IMR-90 (cell line): ENCODE results near the gene ZFYVE21. TPM values are rescaled to one million over a fixed set of nuclear protein-coding genes. Genes with fewer than 3 reads are reported as not detected.

Experiments
- ATAC-seq: fragments of 200-7000 bp; cut with Tn5 transposase; 2 replicates; pipeline ENCODE4 v1.9.1; 2020; ENCODE audit warnings: low read depth, mild to moderate bottlenecking, moderate library complexity
- BruUV-seq: library from RNA; stranded (reverse); fragments of 400-500 nt; replicated peaks from 2 replicates; lab custom pipeline; 2021; lab: Mats Ljungman, UMichigan
- CTCF ChIA-PET: fragments of 300-600 bp; formaldehyde crosslinking; extraction: SDS; loops from one replicate; lab custom pipeline; 2021; ENCODE audit warnings: antibody characterized with exemption; lab: Yijun Ruan, JAX
- POLR2A ChIA-PET: fragments of 300-600 bp; sonication (Branson Sonifier 250); formaldehyde crosslinking; loops from one replicate; lab custom pipeline; 2022; ENCODE audit warnings: antibody characterized with exemption; ENCODE audit not compliant: unreplicated experiment; lab: Charles Lee
- DNase-seq: peaks from one replicate; pipeline ENCODE4 v3.0.0; 2013
- H2AFZ ChIP-seq: replicated peaks from 2 replicates; pipeline ENCODE3; 2013; ENCODE audit warnings: low read length, mild to moderate bottlenecking; ENCODE audit not compliant: poor library complexity
- H2AK5ac ChIP-seq: 2 replicates; pipeline ENCODE4 v1.6.1; 2013; ENCODE audit warnings: low read depth, low read length, inconsistent platforms
- H2AK9ac ChIP-seq: replicated peaks from 2 replicates; pipeline ENCODE3; 2013; ENCODE audit warnings: mild to moderate bottlenecking, low read depth, low read length, moderate library complexity; ENCODE audit not compliant: poor library complexity
- H2BK120ac ChIP-seq: 2 replicates; pipeline ENCODE4 v1.6.1; 2013; ENCODE audit warnings: low read depth, low read length, inconsistent platforms
- H2BK15ac ChIP-seq: 3 replicates; pipeline ENCODE4 v1.6.1; 2013; ENCODE audit warnings: low read depth, low read length, inconsistent platforms
- H2BK20ac ChIP-seq: 2 replicates; pipeline ENCODE4 v1.6.1; 2013; ENCODE audit warnings: low read depth, mild to moderate bottlenecking, inconsistent platforms, low read length, moderate library complexity
- H2BK5ac ChIP-seq: 2 replicates; pipeline ENCODE4 v1.6.1; 2013; ENCODE audit warnings: mild to moderate bottlenecking, low read depth, low read length, inconsistent platforms; ENCODE audit not compliant: poor library complexity, severe bottlenecking
- H3K14ac ChIP-seq: replicated peaks from 2 replicates; pipeline ENCODE4 v1.6.1; 2013; ENCODE audit warnings: low read depth, low read length, inconsistent platforms
- H3K18ac ChIP-seq: 2 replicates; pipeline ENCODE4 v1.6.1; 2013; ENCODE audit warnings: low read depth, low read length, control low read depth
- H3K23ac ChIP-seq: 2 replicates; pipeline ENCODE4 v1.6.1; 2013; ENCODE audit warnings: low read depth, low read length, inconsistent platforms
- H3K27ac ChIP-seq: 2 replicates; pipeline ENCODE4 v1.5.1; 2013; ENCODE audit warnings: mild to moderate bottlenecking, control low read depth, low read length; ENCODE audit not compliant: insufficient read depth
- H3K27me3 ChIP-seq: 2 replicates; pipeline ENCODE4 v1.6.1; 2013; ENCODE audit warnings: low read length; ENCODE audit not compliant: control insufficient read depth, insufficient read depth
- H3K36me3 ChIP-seq: 2 replicates; pipeline ENCODE4 v1.6.1; 2013; ENCODE audit warnings: low read length, mixed read lengths; ENCODE audit not compliant: control insufficient read depth, insufficient read depth
- H3K4ac ChIP-seq: 2 replicates; pipeline ENCODE4 v1.6.1; 2013; ENCODE audit warnings: low read depth, low read length, inconsistent platforms
- H3K4me1 ChIP-seq: 2 replicates; pipeline ENCODE4 v1.6.1; 2013; ENCODE audit warnings: low read length, mixed read lengths; ENCODE audit not compliant: control insufficient read depth, insufficient read depth
- H3K4me2 ChIP-seq: 2 replicates; pipeline ENCODE4 v1.6.1; 2013; ENCODE audit warnings: low read depth, mild to moderate bottlenecking, control low read depth, low read length, moderate library complexity
- H3K4me3 ChIP-seq: 2 replicates; pipeline ENCODE4 v1.5.1; 2013; ENCODE audit warnings: low read depth, mild to moderate bottlenecking, control low read depth, low read length, moderate library complexity; ENCODE audit not compliant: insufficient read depth
- H3K56ac ChIP-seq: 2 replicates; pipeline ENCODE4 v1.6.1; 2013; ENCODE audit warnings: low read length, inconsistent platforms; ENCODE audit not compliant: insufficient read depth; ENCODE audit errors: extremely low read depth
- H3K79me1 ChIP-seq, 2 experiments: 2 replicates each; pipeline ENCODE4 v1.6.1; 2013; ENCODE audit warnings: low read length in 2 of 2, inconsistent platforms in 1 of 2, low read depth in 1 of 2
- H3K9ac ChIP-seq: 2 replicates; pipeline ENCODE4 v1.6.1; 2013; ENCODE audit warnings: low read depth, low read length, control low read depth
- H3K9me1 ChIP-seq: 2 replicates; pipeline ENCODE4 v1.6.1; 2013; ENCODE audit warnings: low read length, inconsistent platforms; ENCODE audit not compliant: insufficient read depth
- H3K9me3 ChIP-seq: 2 replicates; pipeline ENCODE4 v1.6.1; 2013; ENCODE audit warnings: low read length; ENCODE audit not compliant: control insufficient read depth, insufficient read depth
- H4K20me1 ChIP-seq: 2 replicates; pipeline ENCODE4 v1.6.1; 2013; ENCODE audit warnings: low read length, inconsistent platforms; ENCODE audit not compliant: insufficient read depth
- H4K5ac ChIP-seq: 2 replicates; pipeline ENCODE4 v1.6.1; 2013; ENCODE audit warnings: mild to moderate bottlenecking, low read depth, low read length, control low read depth
- H4K8ac ChIP-seq, 2 experiments: 2 replicates each; pipeline ENCODE4 v1.6.1; 2013; ENCODE audit warnings: low read depth in 2 of 2, low read length in 2 of 2, control low read depth in 1 of 2, inconsistent platforms in 1 of 2
- H4K91ac ChIP-seq: 2 replicates; pipeline ENCODE4 v1.6.1; 2013; ENCODE audit warnings: low read depth, low read length, inconsistent platforms; ENCODE audit not compliant: insufficient read depth
- BHLHE40 ChIP-seq: fragments of 150-350 bp; IDR thresholded peaks from 2 replicates; pipeline ENCODE4 v1.6.1; 2016; ENCODE audit warnings: mild to moderate bottlenecking, low read depth, low read length
- CEBPB ChIP-seq: IDR thresholded peaks from 2 replicates; pipeline ENCODE4 v1.6.1; 2012; ENCODE audit warnings: low read depth, low read length, improper control_type of control experiment
- CHD1 ChIP-seq: IDR thresholded peaks from 2 replicates; pipeline ENCODE4 v1.6.1; 2012; ENCODE audit warnings: low read depth, low read length, improper control_type of control experiment
- CTCF ChIP-seq: conservative IDR thresholded peaks from 2 replicates; pipeline ENCODE4 v1.5.1; 2012; ENCODE audit warnings: mild to moderate bottlenecking, low read depth, low read length, improper control_type of control experiment
- FOS ChIP-seq: fragments of 150-350 bp; IDR thresholded peaks from 2 replicates; pipeline ENCODE4 v1.6.1; 2016; ENCODE audit warnings: low read depth, low read length
- MAFK ChIP-seq: IDR thresholded peaks from 2 replicates; pipeline ENCODE4 v1.6.1; 2012; ENCODE audit warnings: low read depth, low read length, improper control_type of control experiment
- MAZ ChIP-seq: IDR thresholded peaks from 2 replicates; pipeline ENCODE4 v1.6.1; 2012; ENCODE audit warnings: low read depth, mild to moderate bottlenecking, low read length, improper control_type of control experiment, moderate library complexity, borderline replicate concordance
- MXI1 ChIP-seq: IDR thresholded peaks from 2 replicates; pipeline ENCODE4 v1.6.1; 2012; ENCODE audit warnings: low read depth, mild to moderate bottlenecking, low read length, moderate library complexity, borderline replicate concordance
- NFE2L2 ChIP-seq: fragments of 150-350 bp; IDR thresholded peaks from 2 replicates; pipeline ENCODE4 v1.6.1; 2016; ENCODE audit warnings: low read depth, mild to moderate bottlenecking, low read length
- POLR2A ChIP-seq: IDR thresholded peaks from 2 replicates; pipeline ENCODE4 v1.6.1; 2012; ENCODE audit warnings: mild to moderate bottlenecking, low read depth, low read length
- RAD21 ChIP-seq: IDR thresholded peaks from 2 replicates; pipeline ENCODE4 v1.6.1; 2012; ENCODE audit warnings: low read length, improper control_type of control experiment
- RCOR1 ChIP-seq: IDR thresholded peaks from 2 replicates; pipeline ENCODE4 v1.6.1; 2012; ENCODE audit warnings: mild to moderate bottlenecking, low read length, improper control_type of control experiment; ENCODE audit not compliant: insufficient replicate concordance
- RFX5 ChIP-seq: IDR thresholded peaks from 2 replicates; pipeline ENCODE4 v1.8.0; 2012; ENCODE audit warnings: low read depth, mild to moderate bottlenecking, low read length, moderate library complexity
- SMC3 ChIP-seq: fragments of 150-350 bp; IDR thresholded peaks from 2 replicates; pipeline ENCODE4 v1.6.1; 2016; ENCODE audit warnings: low read depth, mild to moderate bottlenecking, antibody characterized with exemption, low read length, moderate library complexity
- WGBS, 2 experiments: methylation state at CpG; one replicate each; pipeline versions ENCODE4 v1.1.5 to v1.1.7; 2013; ENCODE audit warnings: missing lambda C conversion rate in 2 of 2; ENCODE audit not compliant: insufficient read length in 1 of 2; ENCODE audit errors: extremely low coverage in 2 of 2; 5-methylcytosine and 5-hydroxymethylcytosine counted together
- dilution Hi-C: fragments of 300-500 bp; cut with HindIII; formaldehyde crosslinking; loops from one replicate; pipeline ENCODE4 v1.14.3; 2018; ENCODE audit warnings: low sequenced_read_pairs; ENCODE audit not compliant: unreplicated experiment
- in situ Hi-C: fragments of 300-500 bp; cut with MboI; formaldehyde crosslinking; loops from 3 replicates; pipeline ENCODE4 v1.14.3; 2019; ENCODE audit warnings: low sequenced_read_pairs, inconsistent platforms, mixed read lengths
- intact Hi-C: fragments of 100-400 bp; cut with micrococcal nuclease; formaldehyde crosslinking; loops from 2 replicates; pipeline ENCODE4 v1.10.0; 2022
- polyA plus RNA-seq, 3 experiments: library from polyadenylated mRNA; depleted of rRNA; stranded (reverse); fragments of >200 nt; gene quantifications; 2 replicates each; pipeline ENCODE4 v1.2.3, GENCODE V29; 2012; ENCODE audit warnings: low replicate concordance in 1 of 3
- total RNA-seq: library from RNA; depleted of rRNA; stranded (reverse); fragments of >200 nt; gene quantifications from 2 replicates; pipeline ENCODE4 v1.2.3, GENCODE V29; 2012
- TF ChIP-seq, protein P1 (sequence below): fragments of 150-350 bp; IDR thresholded peaks from 2 replicates; pipeline ENCODE4 v1.6.1; 2016; ENCODE audit warnings: low read depth, mild to moderate bottlenecking, low read length, moderate library complexity, borderline replicate concordance

ZFYVE21 gene
- total and polyA plus RNA-seq, 2 of the 4 experiments (the other 2 are of a cell fraction), result 41.2 to 89.2 TPM

GRCh38 chr14:103713304-103714062, 2.1 kb upstream of the ZFYVE21 start:
- 85% methylated on average over 11 of the region's 18 CpGs; no CpG with 5 or more reads in 1 of the 2 experiments for WGBS, 2 experiments
- Histone ChIP-seq H2BK5ac (no peak overlapping the region), H3K56ac (no peak overlapping the region), H2AFZ (no peak overlapping the region), H3K9me1 (peaks cover 4% of the 10 kb centered on the region), H4K5ac (no peak overlapping the region), H3K4me2 (no peak overlapping the region), H3K9ac (no peak overlapping the region), H4K8ac (no peak overlapping the region), H3K27me3 (no peaks in the 10 kb centered on the region), H2BK120ac (no peak overlapping the region), H3K27ac (no peak overlapping the region), H2BK20ac (no peak overlapping the region), H3K14ac (no peak overlapping the region), H4K20me1 (peaks cover 26% of the 10 kb centered on the region), H3K9me3 (no peaks in the 10 kb centered on the region), H3K4ac (no peak overlapping the region), H2AK5ac (no peak overlapping the region), H3K36me3 (peaks cover 7% of the 10 kb centered on the region), H2BK15ac (no peak overlapping the region), H3K4me1 (peaks cover 6% of the 10 kb centered on the region), H3K23ac (no peak overlapping the region), H3K4me3 (no peak overlapping the region), H3K79me1 (peaks cover 28 to 74% of the 10 kb centered on the region in 2 experiments), H2AK9ac (peak overlapping the region; percentile 11), H3K18ac (no peak overlapping the region), H4K91ac (no peak overlapping the region)
- ATAC-seq, result no peak
- BruUV-seq, result no TSS peak
- dilution Hi-C loops, result no loop called here
- intact Hi-C loops, result no loop called here
- DNase-seq, result no peak
- in situ Hi-C loops, result no loop called here
- ChIA-PET POLR2A (no interaction called here), CTCF (interaction anchor here (1.0 kb wide), 1 partner anchor 11 kb away, joined by 4 read pairs; no protein-coding TSS in a partner anchor)
- TF ChIP-seq POLR2A (no peak), SMC3 (no peak), MAFK (no peak), MXI1 (no peak), MAZ (no peak), BHLHE40 (no peak), RFX5 (no peak), FOS (no peak), RAD21 (no peak), CTCF (no peak), CEBPB (no peak), RCOR1 (no peak), CHD1 (no peak), NFE2L2 (no peak)
- TF ChIP-seq, protein P1, sequence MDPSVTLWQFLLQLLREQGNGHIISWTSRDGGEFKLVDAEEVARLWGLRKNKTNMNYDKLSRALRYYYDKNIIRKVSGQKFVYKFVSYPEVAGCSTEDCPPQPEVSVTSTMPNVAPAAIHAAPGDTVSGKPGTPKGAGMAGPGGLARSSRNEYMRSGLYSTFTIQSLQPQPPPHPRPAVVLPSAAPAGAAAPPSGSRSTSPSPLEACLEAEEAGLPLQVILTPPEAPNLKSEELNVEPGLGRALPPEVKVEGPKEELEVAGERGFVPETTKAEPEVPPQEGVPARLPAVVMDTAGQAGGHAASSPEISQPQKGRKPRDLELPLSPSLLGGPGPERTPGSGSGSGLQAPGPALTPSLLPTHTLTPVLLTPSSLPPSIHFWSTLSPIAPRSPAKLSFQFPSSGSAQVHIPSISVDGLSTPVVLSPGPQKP, result no peak
